Adrenal gland (tissue), 5 donors: ENCODE measurements around the gene CREBBP.

Experiments
- POLR2A ChIP-seq, 2 donors: fragments of 450-650 bp; IDR thresholded peaks; one replicate each; pipeline ENCODE4 v1.6.1; 2017; ENCODE audit warnings: antibody characterized with exemption in 2 of 2, mild to moderate bottlenecking in 2 of 2, moderate library complexity in 1 of 2
- TF ChIP-seq, protein P1 (sequence below), 6 experiments: fragments of 450-650 bp in 4 of 6; fragments of 200-600 bp in 2 of 6; sonication (generic) in 1 of 6; IDR thresholded peaks; 1 replicate in 5 of 6; 2 replicates in 1 of 6; pipeline versions ENCODE4 v1.5.1 to v1.8.0; 2016 to 2021; ENCODE audit warnings: antibody characterized with exemption in 6 of 6, mild to moderate bottlenecking in 2 of 6, moderate library complexity in 1 of 6
- donor health status: DM: no; HTN: no; CAD: no.

DNA sequence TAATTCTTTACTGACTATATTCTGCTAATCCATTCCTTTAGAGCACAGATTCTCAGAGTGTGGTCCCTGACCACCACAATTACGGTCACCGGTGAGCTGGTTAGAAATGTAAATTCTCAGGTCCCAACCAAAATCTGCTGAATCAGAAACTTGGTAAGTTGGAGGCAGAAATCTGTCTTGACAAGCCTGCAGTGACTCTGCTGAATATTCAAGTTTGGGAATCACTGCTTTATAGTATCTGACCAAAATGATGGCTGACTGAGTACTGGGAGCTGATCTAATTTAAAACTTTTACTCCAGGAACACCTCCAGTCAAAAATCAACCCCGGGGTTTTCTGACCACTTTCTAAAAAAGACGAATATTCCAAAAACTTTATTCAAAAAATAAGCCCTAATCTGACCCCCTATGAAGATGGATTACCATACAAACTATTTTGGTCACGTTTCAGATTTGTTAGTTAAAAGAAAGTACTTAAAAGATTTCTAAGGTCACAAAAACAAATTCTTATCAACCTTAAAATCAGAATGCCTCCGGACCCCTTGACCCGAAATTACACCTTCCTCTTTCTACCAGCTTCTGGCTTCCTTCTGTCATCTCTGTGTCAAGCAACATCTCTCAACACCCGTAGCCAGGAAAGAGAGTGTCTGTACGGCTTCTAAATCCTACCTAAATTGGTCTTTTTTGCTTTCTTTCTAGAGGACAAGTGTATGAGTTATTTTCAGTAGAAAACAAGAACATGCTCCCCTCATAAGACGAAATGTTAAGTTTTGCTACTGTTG, 38.6 kb downstream of the CREBBP start:
- TF ChIP-seq, protein P1, sequence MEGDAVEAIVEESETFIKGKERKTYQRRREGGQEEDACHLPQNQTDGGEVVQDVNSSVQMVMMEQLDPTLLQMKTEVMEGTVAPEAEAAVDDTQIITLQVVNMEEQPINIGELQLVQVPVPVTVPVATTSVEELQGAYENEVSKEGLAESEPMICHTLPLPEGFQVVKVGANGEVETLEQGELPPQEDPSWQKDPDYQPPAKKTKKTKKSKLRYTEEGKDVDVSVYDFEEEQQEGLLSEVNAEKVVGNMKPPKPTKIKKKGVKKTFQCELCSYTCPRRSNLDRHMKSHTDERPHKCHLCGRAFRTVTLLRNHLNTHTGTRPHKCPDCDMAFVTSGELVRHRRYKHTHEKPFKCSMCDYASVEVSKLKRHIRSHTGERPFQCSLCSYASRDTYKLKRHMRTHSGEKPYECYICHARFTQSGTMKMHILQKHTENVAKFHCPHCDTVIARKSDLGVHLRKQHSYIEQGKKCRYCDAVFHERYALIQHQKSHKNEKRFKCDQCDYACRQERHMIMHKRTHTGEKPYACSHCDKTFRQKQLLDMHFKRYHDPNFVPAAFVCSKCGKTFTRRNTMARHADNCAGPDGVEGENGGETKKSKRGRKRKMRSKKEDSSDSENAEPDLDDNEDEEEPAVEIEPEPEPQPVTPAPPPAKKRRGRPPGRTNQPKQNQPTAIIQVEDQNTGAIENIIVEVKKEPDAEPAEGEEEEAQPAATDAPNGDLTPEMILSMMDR (IDR thresholded peaks at IDR 0.05), result no peak
- no peak for TF ChIP-seq POLR2A (IDR thresholded peaks at IDR 0.05)
